PFSK-1 (cell line): ENCODE results near the gene PI3.

Source experiments
- FOXP2 ChIP-seq: optimal IDR thresholded peaks from 2 replicates; pipeline ENCODE3; 2011; ENCODE audit warnings: borderline replicate concordance, control low read depth, inconsistent platforms; ENCODE audit not compliant: insufficient read depth; ENCODE audit errors: extremely low read length, extremely low read depth
- POLR2AphosphoS5 ChIP-seq: IDR thresholded peaks from 2 replicates; pipeline ENCODE4 v1.6.1; 2012; ENCODE audit warnings: low read depth, mild to moderate bottlenecking, control low read depth, low read length, moderate library complexity
- REST ChIP-seq, 2 experiments: IDR thresholded peaks; 2 replicates each; pipeline versions ENCODE4 v1.6.1 to v1.8.0; 2011 to 2012; ENCODE audit warnings: low read depth in 2 of 2, low read length in 2 of 2, control low read depth in 1 of 2, inconsistent platforms in 1 of 2, mild to moderate bottlenecking in 1 of 2, moderate library complexity in 1 of 2; ENCODE audit not compliant: insufficient read depth in 1 of 2
- SIN3A ChIP-seq: IDR thresholded peaks from 2 replicates; pipeline ENCODE4 v1.6.1; 2012; ENCODE audit warnings: mild to moderate bottlenecking, low read length, moderate library complexity, borderline replicate concordance; ENCODE audit not compliant: insufficient read depth
- TAF1 ChIP-seq: IDR thresholded peaks from 2 replicates; pipeline ENCODE4 v1.6.1; 2012; ENCODE audit warnings: low read length, control low read depth, borderline replicate concordance; ENCODE audit not compliant: insufficient read depth

PI3 gene

GRCh38 chr20:45149062-45149461, 25.6 kb upstream of the PI3 start:
- TF ChIP-seq POLR2AphosphoS5 = no peak
- TF ChIP-seq SIN3A = no peak

GRCh38 chr20:45152405-45152804, 22.3 kb upstream of the PI3 start:
- TF ChIP-seq FOXP2 = no peak
- TF ChIP-seq TAF1 = no peak
- TF ChIP-seq SIN3A = no peak
- no peak for TF ChIP-seq REST (IDR thresholded peaks at IDR 0.05; ENCODE audit: insufficient read depth in 1 of 2, low read depth in 2 of 2, low read length in 2 of 2)
- no peak for TF ChIP-seq POLR2AphosphoS5

GRCh38 chr20:45153147-45153546, 21.6 kb upstream of the PI3 start:
- TF ChIP-seq POLR2AphosphoS5 (no peak), REST (IDR thresholded peaks at IDR 0.05; ENCODE audit: insufficient read depth in 1 of 2, low read depth in 2 of 2, low read length in 2 of 2) (no peak), TAF1 (no peak), SIN3A (no peak), FOXP2 (no peak)

- no peak for TF ChIP-seq POLR2AphosphoS5
- TF ChIP-seq TAF1 = no peak
- no peak for TF ChIP-seq FOXP2
- no peak for TF ChIP-seq SIN3A
- no peak for TF ChIP-seq REST (IDR thresholded peaks at IDR 0.05; ENCODE audit: insufficient read depth in 1 of 2, low read depth in 2 of 2, low read length in 2 of 2)
These were observed 20.9 kb upstream of the PI3 start for GRCh38 chr20:45153752-45154151.

GRCh38 chr20:45154183-45154582, 20.5 kb upstream of the PI3 start:
- TF ChIP-seq POLR2AphosphoS5 (no peak), REST (IDR thresholded peaks at IDR 0.05; ENCODE audit: insufficient read depth in 1 of 2, low read depth in 2 of 2, low read length in 2 of 2) (no peak), TAF1 (no peak), FOXP2 (no peak), SIN3A (no peak)
